Esophagus muscularis mucosa (tissue), 4 donors: Measurements from ENCODE around the gene ST13. TPM values are rescaled to one million over a fixed set of nuclear protein-coding genes. Genes with fewer than 3 reads are reported as not detected.
"Not testable (repeated sequence)": the region's sequence is repeated elsewhere in the genome, so short reads cannot be mapped to it uniquely, and the experiment has no call there.

Source experiments
- DNase-seq: peaks from one replicate; pipeline ENCODE4 v3.0.0-alpha.2; 2017; ENCODE audit errors: extremely low spot score
- H3K27ac ChIP-seq, 4 donors: fragments of 200-600 bp; sonication (generic); replicated peaks in 1 of 4; 1 replicate in 3 of 4; 2 replicates in 1 of 4; pipeline ENCODE4 v1.5.1; 2016 to 2019; ENCODE audit warnings: mild to moderate bottlenecking in 1 of 4
- H3K27me3 ChIP-seq, 4 donors: fragments of 200-600 bp; sonication (generic); one replicate each; pipeline versions ENCODE4 v1.5.1 to v1.6.0; 2016 to 2019
- H3K36me3 ChIP-seq, 4 donors: fragments of 200-600 bp; sonication (generic); one replicate each; pipeline ENCODE4 v1.5.1; 2016 to 2019
- H3K4me1 ChIP-seq, 4 donors: fragments of 200-600 bp; sonication (generic); one replicate each; pipeline ENCODE4 v1.5.1; 2016 to 2019
- H3K4me3 ChIP-seq, 4 donors: fragments of 200-600 bp; sonication (generic); 1 replicate in 2 of 4; 2 replicates in 2 of 4; pipeline ENCODE4 v1.5.1; 2016 to 2019; ENCODE audit warnings: mild to moderate bottlenecking in 4 of 4, moderate library complexity in 1 of 4
- H3K9me3 ChIP-seq, 4 donors: fragments of 200-600 bp; sonication (generic); 1 replicate in 3 of 4; 2 replicates in 1 of 4; pipeline ENCODE4 v1.5.1; 2016 to 2019
- EP300 ChIP-seq: sonication (generic); formaldehyde crosslinking; IDR thresholded peaks from one replicate; pipeline ENCODE4 v1.6.1; 2017; ENCODE audit warnings: antibody characterized with exemption
- POLR2A ChIP-seq: fragments of 450-650 bp; IDR thresholded peaks from one replicate; pipeline ENCODE4 v1.6.1; 2017; ENCODE audit warnings: antibody characterized with exemption, moderate library complexity, mild to moderate bottlenecking, low read depth
- POLR2AphosphoS5 ChIP-seq, 2 donors: sonication (generic); formaldehyde crosslinking; IDR thresholded peaks; one replicate each; pipeline ENCODE4 v1.6.1; 2017; ENCODE audit warnings: antibody characterized with exemption in 2 of 2
- WGBS: methylation state at CpG from one replicate; pipeline ENCODE4 v1.1.5; 2018; 5-methylcytosine and 5-hydroxymethylcytosine counted together
- intact Hi-C: fragments of 100-400 bp; cut with DNase I; formaldehyde crosslinking; loops from one replicate; pipeline ENCODE4 v1.15.1; 2023
- total RNA-seq, 4 donors: library from RNA; depleted of rRNA; stranded (reverse); fragments of >200 nt; gene quantifications; one replicate each; pipeline versions ENCODE4 v1.1.0 to v1.2.1, GENCODE V29; 2016
- TF ChIP-seq, protein P1 (sequence below), 3 experiments: fragments of 200-600 bp in 2 of 3; fragments of 450-650 bp in 1 of 3; sonication (generic) in 2 of 3; IDR thresholded peaks; one replicate each; pipeline ENCODE4 v1.5.1; 2017 to 2019; ENCODE audit warnings: antibody characterized with exemption in 3 of 3, mild to moderate bottlenecking in 2 of 3, moderate library complexity in 1 of 3

ST13 gene
- total RNA-seq, 4 donors from 2014 or later, result 169 to 193 (median 189) TPM

DNA sequence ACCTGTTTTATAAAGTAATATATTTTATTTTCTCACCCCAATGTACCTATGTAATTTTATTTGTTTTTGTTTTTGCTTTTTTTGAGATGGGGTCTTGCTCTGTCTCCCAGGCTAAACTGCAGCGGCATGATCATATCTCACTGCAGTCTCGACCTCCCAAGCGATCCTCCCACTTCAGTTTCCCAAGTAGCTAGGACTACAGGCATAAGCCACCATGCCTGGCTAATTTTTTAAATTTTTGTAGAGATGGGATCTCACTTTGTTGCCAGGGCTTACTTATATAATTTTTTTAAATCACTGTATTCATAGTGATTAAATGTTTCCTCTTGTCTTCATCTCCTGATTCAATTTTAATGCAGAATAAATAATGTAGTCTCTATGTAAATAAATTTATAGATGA lies 18.7 kb upstream of the ST13 start:
- Histone ChIP-seq H3K9me3 (no peaks in the 10 kb centered on the region), H3K36me3 (peaks cover 6 to 59% (median 25%) of the 10 kb centered on the region in 4 donors), H3K4me1 (no peaks in the 10 kb centered on the region), H3K27ac (no peak overlapping the region), H3K4me3 (no peak overlapping the region), H3K27me3 (no peaks in the 10 kb centered on the region)
- TF ChIP-seq POLR2A (no peak), POLR2AphosphoS5 (IDR thresholded peaks at IDR 0.05) (no peak), EP300 (no peak)
- TF ChIP-seq, protein P1, sequence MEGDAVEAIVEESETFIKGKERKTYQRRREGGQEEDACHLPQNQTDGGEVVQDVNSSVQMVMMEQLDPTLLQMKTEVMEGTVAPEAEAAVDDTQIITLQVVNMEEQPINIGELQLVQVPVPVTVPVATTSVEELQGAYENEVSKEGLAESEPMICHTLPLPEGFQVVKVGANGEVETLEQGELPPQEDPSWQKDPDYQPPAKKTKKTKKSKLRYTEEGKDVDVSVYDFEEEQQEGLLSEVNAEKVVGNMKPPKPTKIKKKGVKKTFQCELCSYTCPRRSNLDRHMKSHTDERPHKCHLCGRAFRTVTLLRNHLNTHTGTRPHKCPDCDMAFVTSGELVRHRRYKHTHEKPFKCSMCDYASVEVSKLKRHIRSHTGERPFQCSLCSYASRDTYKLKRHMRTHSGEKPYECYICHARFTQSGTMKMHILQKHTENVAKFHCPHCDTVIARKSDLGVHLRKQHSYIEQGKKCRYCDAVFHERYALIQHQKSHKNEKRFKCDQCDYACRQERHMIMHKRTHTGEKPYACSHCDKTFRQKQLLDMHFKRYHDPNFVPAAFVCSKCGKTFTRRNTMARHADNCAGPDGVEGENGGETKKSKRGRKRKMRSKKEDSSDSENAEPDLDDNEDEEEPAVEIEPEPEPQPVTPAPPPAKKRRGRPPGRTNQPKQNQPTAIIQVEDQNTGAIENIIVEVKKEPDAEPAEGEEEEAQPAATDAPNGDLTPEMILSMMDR (IDR thresholded peaks at IDR 0.05), result no peak
- no peak for DNase-seq
- intact Hi-C loops, result no loop called here
- 97% methylated on average over 3 of the region's 3 CpGs for WGBS

DNA sequence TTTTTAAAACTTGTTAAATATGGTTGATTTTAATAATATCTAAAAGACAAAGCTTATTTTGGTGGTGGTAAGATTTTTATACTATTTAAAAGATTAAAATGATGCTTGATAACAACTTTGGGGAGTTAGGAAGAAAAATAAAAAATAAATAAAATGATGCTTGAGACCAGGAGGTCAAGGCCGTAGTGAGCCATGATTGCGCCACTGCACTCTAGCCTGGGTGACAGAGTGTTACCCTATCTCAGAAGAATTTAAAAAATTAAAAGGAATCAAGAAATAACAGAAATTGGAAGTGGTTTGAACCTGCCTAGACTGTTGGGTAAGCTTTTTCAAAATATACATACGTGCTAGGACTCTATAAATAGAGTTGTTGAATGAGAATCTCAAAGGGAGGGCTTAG lies 17.6 kb upstream of the ST13 start:
- Histone ChIP-seq H3K36me3 (peaks cover 6 to 65% (median 27%) of the 10 kb centered on the region in 4 donors), H3K4me3 (no peak overlapping the region), H3K9me3 (no peaks in the 10 kb centered on the region), H3K4me1 (no peaks in the 10 kb centered on the region), H3K27ac (no peak overlapping the region), H3K27me3 (no peaks in the 10 kb centered on the region)
- no peak for DNase-seq
- no peak for TF ChIP-seq POLR2AphosphoS5 (IDR thresholded peaks at IDR 0.05)
- no peak for TF ChIP-seq POLR2A
- TF ChIP-seq EP300, result no peak
- TF ChIP-seq, protein P1 (IDR thresholded peaks at IDR 0.05), result no peak
- intact Hi-C loops, result no loop called here
- WGBS, result 94% methylated on average over 3 of the region's 3 CpGs

DNA sequence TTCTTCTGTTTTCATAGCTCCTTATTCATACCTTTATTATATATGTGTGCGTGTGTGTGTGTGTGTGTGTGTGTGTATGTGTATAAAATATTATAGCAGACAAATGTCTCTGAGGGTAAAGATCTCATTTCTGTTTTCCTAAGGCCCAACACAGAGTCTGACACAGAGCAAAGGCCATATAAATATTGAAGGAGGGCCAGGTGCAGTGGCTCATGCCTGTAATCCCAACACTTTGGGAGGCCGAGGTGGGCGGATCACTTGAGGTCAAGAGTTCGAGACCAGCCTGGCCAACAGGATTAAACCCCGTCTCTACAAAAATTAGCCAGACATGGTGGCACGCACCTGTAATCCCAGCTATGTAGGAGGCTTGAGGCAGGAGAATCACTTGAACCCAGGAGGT lies 11.9 kb upstream of the ST13 start:
- intact Hi-C loops, H3K4me3 ChIP-seq, H3K4me1 ChIP-seq, H3K27ac ChIP-seq, H3K9me3 ChIP-seq, DNase-seq, H3K27me3 ChIP-seq: not testable (repeated sequence)
- peaks cover 6 to 37% (median 18%) of the 10 kb centered on the region in 4 donors for H3K36me3 ChIP-seq
- WGBS, result 80% methylated on average over 6 of the region's 6 CpGs

DNA sequence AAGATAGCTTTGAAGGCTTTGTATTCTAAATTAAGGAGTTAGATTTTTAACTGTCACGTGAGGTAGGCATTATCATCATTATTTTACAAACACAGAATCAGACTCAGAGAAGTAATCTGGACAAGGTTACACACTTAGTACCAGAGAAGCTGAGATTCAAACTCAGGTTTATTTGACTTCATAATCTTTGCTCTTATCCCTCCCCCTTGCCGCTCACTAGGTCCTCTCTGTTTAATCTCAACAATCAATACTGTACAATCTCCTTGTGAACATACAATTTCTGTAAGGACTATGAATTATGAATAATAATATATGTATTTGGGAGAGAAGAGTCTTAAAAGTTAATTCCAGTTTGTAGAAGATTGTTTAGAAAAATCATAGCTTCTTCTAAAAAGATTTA lies 10.7 kb upstream of the ST13 start:
- WGBS, result 91% methylated on average over 2 of the region's 2 CpGs
- no peak for DNase-seq
- no peaks in the 10 kb centered on the region for H3K9me3 ChIP-seq
- H3K4me3 ChIP-seq, result no peak overlapping the region
- no peak overlapping the region for H3K27ac ChIP-seq
- no peaks in the 10 kb centered on the region for H3K27me3 ChIP-seq
- H3K36me3 ChIP-seq, result peaks cover 6 to 29% (median 18%) of the 10 kb centered on the region in 4 donors
- H3K4me1 ChIP-seq, result no peaks in the 10 kb centered on the region
- no peak for TF ChIP-seq POLR2AphosphoS5 (IDR thresholded peaks at IDR 0.05)
- no peak for TF ChIP-seq EP300
- TF ChIP-seq POLR2A, result no peak
- TF ChIP-seq, protein P1 (IDR thresholded peaks at IDR 0.05), result no peak
- intact Hi-C loops, result no loop called here

DNA sequence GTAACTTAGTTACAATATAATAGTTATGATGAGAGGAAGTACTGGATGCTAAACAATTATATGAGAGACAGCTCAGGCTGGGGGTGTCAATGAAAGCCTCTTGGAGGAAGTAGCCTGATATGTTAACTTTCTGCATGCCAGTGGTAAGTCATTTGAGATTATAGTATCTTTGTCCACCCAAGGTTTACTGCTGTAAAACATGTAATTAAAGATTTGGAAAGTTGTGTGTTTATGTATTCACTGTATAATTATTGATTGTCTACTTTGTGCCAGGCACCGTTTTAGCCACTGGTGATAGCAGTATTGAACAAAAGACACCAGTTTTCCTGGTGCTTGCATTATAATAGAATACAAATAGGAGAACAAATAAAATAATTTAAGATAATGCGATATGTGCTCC lies 6.1 kb upstream of the ST13 start:
- Histone ChIP-seq H3K36me3 (peaks cover 0 to 19% (median 5%) of the 10 kb centered on the region in 4 donors), H3K9me3 (no peaks in the 10 kb centered on the region), H3K27me3 (no peaks in the 10 kb centered on the region), H3K4me1 (peaks cover 8 to 17% (median 12%) of the 10 kb centered on the region in 4 donors), H3K4me3 (no peak overlapping the region), H3K27ac (no peak overlapping the region)
- DNase-seq, result no peak
- TF ChIP-seq POLR2AphosphoS5 (IDR thresholded peaks at IDR 0.05) (no peak), POLR2A (no peak), EP300 (no peak)
- TF ChIP-seq, protein P1 (IDR thresholded peaks at IDR 0.05), result no peak
- intact Hi-C loops, result no loop called here
- WGBS, result 92% methylated on average over 2 of the region's 2 CpGs
